ENCODE data around the gene SNX3.

Gene SNX3

DNA sequence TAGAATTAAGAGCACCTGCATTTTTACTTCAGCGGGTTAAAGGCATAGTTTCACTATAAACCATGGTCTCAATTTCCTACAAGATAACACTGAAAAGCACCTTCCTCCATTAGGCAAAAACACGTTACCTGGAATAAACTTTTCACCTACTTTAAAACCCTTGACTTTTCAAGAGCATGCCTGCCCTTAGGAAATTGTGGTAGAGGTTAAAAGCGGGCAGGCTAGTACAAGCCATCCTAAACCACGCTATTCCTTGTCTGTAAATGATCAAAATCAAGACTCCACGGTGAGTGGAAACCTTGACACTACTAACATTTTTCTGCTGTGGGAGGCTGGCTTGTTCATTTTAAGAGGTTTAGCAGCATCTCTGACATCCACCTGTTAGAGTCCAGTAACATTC lies 51.1 kb downstream of the SNX3 start:
- H3K27me3 ChIP-seq (ENCODE audit: control insufficient read depth, insufficient read depth, low read length) = no peaks in the 10 kb centered on the region
- no peaks in the 10 kb centered on the region for H3K36me3 ChIP-seq (ENCODE audit: control insufficient read depth, insufficient read depth, low read length)
- WGBS (ENCODE audit: insufficient coverage, insufficient read length) = no CpG with 5 or more reads among the region's 5 CpGs

DNA sequence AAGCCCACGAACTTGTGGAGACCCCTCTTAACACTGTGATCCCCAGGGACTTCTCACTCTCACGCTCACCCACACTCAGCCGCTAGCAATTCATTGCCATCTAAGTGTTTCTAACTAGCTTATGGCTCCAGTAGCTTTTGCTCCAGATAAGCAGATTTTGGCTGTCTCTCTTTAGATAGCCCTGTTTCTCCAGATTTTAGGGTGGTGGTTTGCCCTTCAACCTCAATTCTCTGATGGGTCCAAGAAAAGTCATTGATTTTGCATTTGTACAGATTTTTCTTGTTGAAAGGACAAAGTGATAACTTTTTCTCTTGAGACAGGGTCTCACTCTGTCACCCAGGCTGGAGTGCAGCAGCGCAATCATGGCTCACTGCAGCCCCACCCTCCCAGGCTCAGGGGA lies 53.8 kb downstream of the SNX3 start:
- no peaks in the 10 kb centered on the region for H3K9me3 ChIP-seq (ENCODE audit: control insufficient read depth, insufficient read depth, low read length)
- DNase-seq (ENCODE audit: low read depth, low spot score) = no peak
- H3K27me3 ChIP-seq (ENCODE audit: control insufficient read depth, insufficient read depth, low read length) = no peaks in the 10 kb centered on the region
- H3K4me3 ChIP-seq (ENCODE audit: low read length) = no peak overlapping the region
- WGBS (ENCODE audit: insufficient coverage, insufficient read length) = no CpG with 5 or more reads among the region's 4 CpGs
- H3K4me1 ChIP-seq (ENCODE audit: control insufficient read depth, insufficient read depth, low read length) = no peaks in the 10 kb centered on the region
- no peaks in the 10 kb centered on the region for H3K36me3 ChIP-seq (ENCODE audit: control insufficient read depth, insufficient read depth, low read length)
- H3K27ac ChIP-seq (ENCODE audit: low read length) = no peak overlapping the region

More for the DNA sequence above, 51.1 kb downstream of the SNX3 start:
- Histone ChIP-seq H3K9me3 (ENCODE audit: control insufficient read depth, insufficient read depth, low read length) (no peaks in the 10 kb centered on the region), H3K4me3 (ENCODE audit: low read length) (no peak overlapping the region), H3K4me1 (ENCODE audit: control insufficient read depth, insufficient read depth, low read length) (no peaks in the 10 kb centered on the region), H3K27ac (ENCODE audit: low read length) (no peak overlapping the region)
- DNase-seq (ENCODE audit: low read depth, low spot score) = no peak

DNA sequence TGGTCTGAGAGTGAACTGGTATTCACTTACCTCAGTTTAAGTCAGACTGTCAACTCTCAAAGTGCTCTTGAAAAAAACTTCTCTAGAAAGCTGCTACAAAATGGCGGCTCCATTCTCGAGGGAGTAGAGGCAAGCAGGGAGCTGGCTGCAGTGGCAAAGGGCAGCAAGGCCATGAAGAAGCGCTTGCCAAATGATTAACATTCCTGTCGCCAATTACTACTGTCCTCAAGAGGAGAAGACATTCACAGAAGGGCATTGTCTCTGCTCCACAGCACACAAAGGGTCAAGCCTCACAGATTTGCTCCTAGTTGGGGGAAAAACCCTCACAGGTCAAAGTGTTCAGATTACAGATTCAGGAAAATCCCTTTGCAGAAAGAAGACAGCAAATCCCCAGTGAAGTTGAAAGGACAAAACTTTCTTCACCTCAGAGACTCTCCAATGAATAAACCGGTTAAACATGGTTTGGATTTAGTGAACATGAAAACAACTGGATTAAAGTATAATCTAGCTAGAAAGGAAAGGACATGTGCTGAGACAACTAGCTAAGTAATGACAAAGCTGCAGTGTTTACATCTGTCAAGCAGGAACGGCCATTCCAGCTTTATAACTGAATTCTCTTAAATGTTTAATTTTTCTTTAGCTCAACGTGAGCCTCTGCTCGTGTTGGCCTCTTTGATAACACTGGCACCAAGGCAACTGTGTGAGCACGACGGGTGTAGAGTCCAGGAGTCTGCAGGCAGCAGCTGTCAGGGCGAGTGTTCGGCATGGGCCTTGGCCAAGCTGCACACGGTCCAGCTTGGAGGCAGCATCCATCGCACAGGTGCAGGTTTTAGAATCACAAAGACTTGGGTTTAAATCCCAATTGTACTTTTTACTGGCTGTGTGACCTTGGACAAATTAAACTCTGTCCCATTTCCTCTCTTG lies 57.4 kb downstream of the SNX3 start:
- Histone ChIP-seq H3K4me3 (ENCODE audit: low read length) (no peak overlapping the region), H3K9me3 (ENCODE audit: control insufficient read depth, insufficient read depth, low read length) (no peaks in the 10 kb centered on the region), H3K36me3 (ENCODE audit: control insufficient read depth, insufficient read depth, low read length) (no peaks in the 10 kb centered on the region), H3K4me1 (ENCODE audit: control insufficient read depth, insufficient read depth, low read length) (no peaks in the 10 kb centered on the region; the same call in 1 of the 2 replicates), H3K27me3 (ENCODE audit: control insufficient read depth, insufficient read depth, low read length) (no peaks in the 10 kb centered on the region), H3K27ac (ENCODE audit: low read length) (no peak overlapping the region)
- no peak for DNase-seq (ENCODE audit: low read depth, low spot score)
- WGBS (ENCODE audit: insufficient coverage, insufficient read length) = no CpG with 5 or more reads among the region's 14 CpGs

DNA sequence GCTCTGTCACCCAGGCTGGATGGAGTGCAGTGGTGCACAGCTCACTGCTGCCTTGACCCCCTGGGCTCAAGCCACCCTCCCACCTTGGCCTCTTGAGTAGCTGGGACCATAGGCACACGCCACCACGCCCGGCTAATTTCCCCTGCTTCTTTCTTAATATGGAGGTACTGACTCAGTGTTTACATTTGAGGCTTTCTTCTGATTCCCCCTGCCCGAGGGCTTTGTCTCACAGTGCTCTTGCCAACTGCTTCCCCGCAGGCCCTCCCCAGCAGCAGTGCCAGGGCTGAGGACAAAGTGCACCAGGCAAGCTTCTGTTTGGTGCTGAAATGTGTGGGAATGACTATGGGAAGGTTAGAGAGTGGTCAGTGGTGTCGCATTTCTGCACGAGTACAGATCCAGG lies 60.2 kb downstream of the SNX3 start:
- Histone ChIP-seq H3K36me3 (ENCODE audit: control insufficient read depth, insufficient read depth, low read length) (no peaks in the 10 kb centered on the region), H3K4me1 (ENCODE audit: control insufficient read depth, insufficient read depth, low read length) (no peaks in the 10 kb centered on the region; the same call in 1 of the 2 replicates), H3K9me3 (ENCODE audit: control insufficient read depth, insufficient read depth, low read length) (no peaks in the 10 kb centered on the region), H3K27ac (ENCODE audit: low read length) (no peak overlapping the region), H3K27me3 (ENCODE audit: control insufficient read depth, insufficient read depth, low read length) (no peaks in the 10 kb centered on the region), H3K4me3 (ENCODE audit: low read length) (no peak overlapping the region)
- no CpG with 5 or more reads among the region's 7 CpGs for WGBS (ENCODE audit: insufficient coverage, insufficient read length)
- no peak for DNase-seq (ENCODE audit: low read depth, low spot score)

DNA sequence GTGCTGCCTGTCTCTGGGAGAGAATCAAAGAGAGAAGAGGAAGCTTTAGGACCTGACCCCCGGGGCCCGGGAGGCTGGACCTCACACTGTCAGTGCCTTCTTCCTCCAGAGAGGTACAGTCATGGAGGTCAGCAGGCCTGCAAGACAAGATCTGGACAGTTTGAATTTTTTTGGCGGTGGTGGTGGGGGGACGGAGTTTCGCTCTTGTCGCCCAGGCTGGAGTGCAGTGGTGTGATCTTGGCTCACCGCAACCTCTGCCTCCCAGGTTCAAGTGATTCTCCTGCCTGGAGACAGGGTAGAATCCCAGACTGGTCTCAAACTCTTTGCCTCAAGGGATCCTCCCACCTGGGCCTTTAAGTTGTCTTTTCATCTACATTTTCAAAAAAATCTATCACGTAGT lies 60.7 kb downstream of the SNX3 start:
- Histone ChIP-seq H3K9me3 (ENCODE audit: control insufficient read depth, insufficient read depth, low read length) (no peaks in the 10 kb centered on the region), H3K4me3 (ENCODE audit: low read length) (no peak overlapping the region), H3K36me3 (ENCODE audit: control insufficient read depth, insufficient read depth, low read length) (no peaks in the 10 kb centered on the region), H3K27me3 (ENCODE audit: control insufficient read depth, insufficient read depth, low read length) (no peaks in the 10 kb centered on the region), H3K27ac (ENCODE audit: low read length) (no peak overlapping the region), H3K4me1 (ENCODE audit: control insufficient read depth, insufficient read depth, low read length) (no peaks in the 10 kb centered on the region; the same call in 1 of the 2 replicates)
- no CpG with 5 or more reads among the region's 8 CpGs for WGBS (ENCODE audit: insufficient coverage, insufficient read length)
- no peak for DNase-seq (ENCODE audit: low read depth, low spot score)

DNA sequence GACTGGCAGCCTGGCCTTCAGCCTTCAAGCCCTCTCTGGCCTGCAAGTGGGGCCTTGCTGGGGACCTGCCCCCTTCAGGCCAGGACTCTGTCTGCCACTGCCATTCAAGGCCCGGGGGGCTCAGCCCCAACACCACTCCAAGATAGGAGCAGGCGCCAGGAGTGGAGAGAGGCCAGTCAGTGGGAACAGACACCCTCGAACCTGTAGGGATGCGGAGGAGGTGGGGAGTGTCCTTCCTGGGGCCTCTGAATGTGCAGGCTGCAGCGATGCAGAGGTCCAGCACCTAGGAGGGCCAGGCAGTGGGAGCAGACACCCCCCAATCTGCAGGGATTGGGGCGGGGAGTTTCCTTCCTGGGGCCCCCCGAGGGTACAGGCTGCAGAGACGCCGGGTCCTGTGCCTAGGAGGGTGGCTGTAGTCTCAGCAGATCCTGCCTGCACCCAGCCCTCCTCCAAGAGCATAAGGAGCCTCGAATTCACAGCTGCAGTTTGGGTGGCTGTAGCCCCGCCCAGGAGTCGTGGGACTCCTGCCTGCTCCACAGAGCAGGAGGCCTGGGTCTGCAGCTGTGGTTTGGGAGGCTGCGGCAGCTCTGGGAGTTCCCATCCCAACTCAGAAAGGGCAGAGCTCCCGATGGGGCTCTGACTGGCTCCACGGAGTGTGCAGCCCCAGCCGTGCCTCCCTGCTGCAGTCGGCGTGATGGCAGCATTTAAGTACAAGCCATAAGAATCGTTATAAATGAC lies 61.9 kb downstream of the SNX3 start:
- Histone ChIP-seq H3K9me3 (ENCODE audit: control insufficient read depth, insufficient read depth, low read length) (no peaks in the 10 kb centered on the region), H3K27ac (ENCODE audit: low read length) (no peak overlapping the region), H3K4me3 (ENCODE audit: low read length) (no peak overlapping the region; the same call in 1 of the 2 replicates), H3K4me1 (ENCODE audit: control insufficient read depth, insufficient read depth, low read length) (no peaks in the 10 kb centered on the region; the same call in 1 of the 2 replicates), H3K36me3 (ENCODE audit: control insufficient read depth, insufficient read depth, low read length) (no peaks in the 10 kb centered on the region), H3K27me3 (ENCODE audit: control insufficient read depth, insufficient read depth, low read length) (no peaks in the 10 kb centered on the region)
- no CpG with 5 or more reads among the region's 19 CpGs for WGBS (ENCODE audit: insufficient coverage, insufficient read length)
- DNase-seq (ENCODE audit: low read depth, low spot score) = no peak

DNA sequence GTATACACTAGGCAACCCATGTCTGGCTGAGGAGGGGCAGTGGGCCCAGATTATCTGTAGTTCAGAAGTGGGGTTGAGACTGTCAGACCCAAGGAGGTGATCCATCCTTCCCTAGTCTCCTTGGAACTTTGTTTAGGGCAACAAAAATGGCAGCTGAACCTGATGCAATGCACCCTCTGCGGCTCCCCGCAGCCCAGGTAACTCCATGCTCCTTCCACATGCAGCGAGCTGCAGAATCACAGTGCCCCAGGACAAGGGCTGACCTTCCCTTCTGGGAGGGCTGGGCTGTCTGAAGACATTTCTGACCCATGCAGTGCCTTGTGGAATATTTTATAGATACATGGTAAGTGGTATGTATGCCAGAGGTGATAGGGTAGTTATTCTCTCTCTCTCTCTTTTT lies 65.6 kb downstream of the SNX3 start:
- Histone ChIP-seq H3K36me3 (ENCODE audit: control insufficient read depth, insufficient read depth, low read length) (no peaks in the 10 kb centered on the region), H3K9me3 (ENCODE audit: control insufficient read depth, insufficient read depth, low read length) (no peaks in the 10 kb centered on the region), H3K27ac (ENCODE audit: low read length) (no peak overlapping the region), H3K4me1 (ENCODE audit: control insufficient read depth, insufficient read depth, low read length) (no peaks in the 10 kb centered on the region; the same call in 1 of the 2 replicates), H3K27me3 (ENCODE audit: control insufficient read depth, insufficient read depth, low read length) (no peaks in the 10 kb centered on the region), H3K4me3 (ENCODE audit: low read length) (no peak overlapping the region)
- WGBS (ENCODE audit: insufficient coverage, insufficient read length) = no CpG with 5 or more reads among the region's 3 CpGs
- no peak for DNase-seq (ENCODE audit: low read depth, low spot score)

DNA sequence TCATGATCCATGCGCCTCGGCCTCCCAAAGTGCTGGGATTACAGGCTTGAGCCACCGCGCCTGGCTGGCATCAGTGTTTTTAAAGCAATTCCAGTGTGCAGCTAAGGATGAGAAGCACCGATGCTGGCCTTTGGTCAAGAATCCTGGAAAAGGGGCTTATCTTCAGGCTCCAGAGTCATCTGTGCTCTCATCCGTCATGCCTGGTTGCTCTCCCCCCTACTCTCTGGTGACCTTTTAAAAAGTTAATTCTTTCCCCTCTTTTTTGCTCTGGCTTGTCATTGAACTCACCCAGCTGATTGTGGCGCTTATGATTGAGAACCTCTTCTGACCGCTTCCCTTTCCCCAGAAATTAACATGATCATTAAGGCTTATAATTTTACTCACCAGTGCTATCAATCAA lies 66.3 kb downstream of the SNX3 start:
- Histone ChIP-seq H3K4me3 (ENCODE audit: low read length) (no peak overlapping the region), H3K4me1 (ENCODE audit: control insufficient read depth, insufficient read depth, low read length) (no peaks in the 10 kb centered on the region; the same call in 1 of the 2 replicates), H3K27ac (ENCODE audit: low read length) (no peak overlapping the region), H3K36me3 (ENCODE audit: control insufficient read depth, insufficient read depth, low read length) (no peaks in the 10 kb centered on the region), H3K9me3 (ENCODE audit: control insufficient read depth, insufficient read depth, low read length) (no peaks in the 10 kb centered on the region), H3K27me3 (ENCODE audit: control insufficient read depth, insufficient read depth, low read length) (no peaks in the 10 kb centered on the region)
- no peak for DNase-seq (ENCODE audit: low read depth, low spot score)
- no CpG with 5 or more reads among the region's 8 CpGs for WGBS (ENCODE audit: insufficient coverage, insufficient read length)

DNA sequence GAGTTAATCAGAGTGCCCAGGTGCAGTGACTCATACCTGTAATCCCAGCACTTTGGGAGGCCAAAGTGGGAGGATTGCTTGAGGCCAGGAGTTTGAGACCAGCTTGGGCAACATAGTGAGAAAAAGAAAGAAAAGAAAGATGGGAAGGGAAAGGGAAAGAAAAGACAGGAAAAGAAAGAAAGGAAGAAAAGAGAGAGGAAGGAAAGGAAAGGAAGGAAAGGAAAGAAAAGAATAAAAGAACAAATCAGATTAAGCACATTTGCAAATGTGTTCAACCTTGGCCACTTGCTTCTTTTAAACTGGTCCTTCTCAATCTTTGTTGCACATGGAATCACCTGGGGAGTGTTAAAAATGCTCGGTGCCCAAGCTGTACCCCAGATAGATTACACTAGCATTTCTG lies 67.0 kb downstream of the SNX3 start:
- H3K4me1 ChIP-seq (ENCODE audit: control insufficient read depth, insufficient read depth, low read length) = no peaks in the 10 kb centered on the region; the same call in 1 of the 2 replicates
- H3K9me3 ChIP-seq (ENCODE audit: control insufficient read depth, insufficient read depth, low read length) = no peaks in the 10 kb centered on the region
- no peaks in the 10 kb centered on the region for H3K27me3 ChIP-seq (ENCODE audit: control insufficient read depth, insufficient read depth, low read length)
- no peaks in the 10 kb centered on the region for H3K36me3 ChIP-seq (ENCODE audit: control insufficient read depth, insufficient read depth, low read length)
- H3K4me3 ChIP-seq (ENCODE audit: low read length) = no peak overlapping the region
- DNase-seq (ENCODE audit: low read depth, low spot score) = no peak
- no peak overlapping the region for H3K27ac ChIP-seq (ENCODE audit: low read length)
- WGBS (ENCODE audit: insufficient coverage, insufficient read length) = no CpG with 5 or more reads among the region's 1 CpG

DNA sequence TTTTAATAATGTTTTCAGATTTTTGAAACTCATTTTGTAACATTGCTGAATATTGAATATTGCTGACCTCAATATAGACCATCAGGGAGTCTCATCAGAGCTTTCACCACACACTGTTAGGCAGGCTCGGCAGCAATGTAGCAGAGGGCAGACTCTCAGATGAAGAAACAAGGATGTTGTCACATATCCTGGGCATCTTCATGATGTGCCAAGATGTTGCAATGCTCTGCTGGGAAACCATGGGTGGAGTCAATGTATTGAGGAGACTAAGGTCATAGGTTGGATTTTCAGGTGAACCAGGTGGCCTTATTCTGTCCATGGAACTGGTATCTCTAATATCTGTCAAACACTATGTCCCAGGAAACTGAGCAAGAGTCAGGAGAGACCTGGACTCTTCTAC lies 67.7 kb downstream of the SNX3 start:
- no peak overlapping the region for H3K4me3 ChIP-seq (ENCODE audit: low read length)
- H3K27ac ChIP-seq (ENCODE audit: low read length) = no peak overlapping the region
- no peaks in the 10 kb centered on the region for H3K4me1 ChIP-seq (ENCODE audit: control insufficient read depth, insufficient read depth, low read length)
- H3K36me3 ChIP-seq (ENCODE audit: control insufficient read depth, insufficient read depth, low read length) = no peaks in the 10 kb centered on the region
- no CpG with 5 or more reads among the region's 1 CpG for WGBS (ENCODE audit: insufficient coverage, insufficient read length)
- no peaks in the 10 kb centered on the region for H3K9me3 ChIP-seq (ENCODE audit: control insufficient read depth, insufficient read depth, low read length)
- no peaks in the 10 kb centered on the region for H3K27me3 ChIP-seq (ENCODE audit: control insufficient read depth, insufficient read depth, low read length)
- DNase-seq (ENCODE audit: low read depth, low spot score) = no peak
